Gastrocnemius medialis (tissue), 4 donors: ENCODE results near the gene MBD5. TPM values are rescaled to one million over a fixed set of nuclear protein-coding genes. Genes with fewer than 3 reads are reported as not detected.

ENCODE experiments used
- ATAC-seq, 2 donors: fragments of 150-250 bp; one replicate each; pipeline ENCODE4 v1.9.1; 2016
- DNase-seq, 2 donors: peaks; one replicate each; pipeline ENCODE4 v3.0.0-alpha.2; 2019
- H3K27ac ChIP-seq, 4 donors: fragments of 200-600 bp; sonication (generic); 1 replicate in 1 of 4; 2 replicates in 3 of 4; pipeline ENCODE4 v1.5.1; 2016 to 2018; ENCODE audit warnings: mild to moderate bottlenecking in 2 of 4, moderate library complexity in 1 of 4
- H3K27me3 ChIP-seq, 3 donors: fragments of 200-600 bp; sonication (generic) in 2 of 3; 1 replicate in 1 of 3; 2 replicates in 2 of 3; pipeline versions ENCODE4 v1.5.1 to v1.6.0; 2016 to 2019; ENCODE audit warnings: mild to moderate bottlenecking in 1 of 3, moderate library complexity in 1 of 3
- H3K36me3 ChIP-seq, 2 donors: fragments of 200-600 bp; sonication (generic) in 1 of 2; one replicate each; pipeline ENCODE4 v1.5.1; 2017 to 2018
- H3K4me1 ChIP-seq, 2 donors: fragments of 200-600 bp; sonication (generic) in 1 of 2; one replicate each; pipeline ENCODE4 v1.5.1; 2016 to 2017; ENCODE audit warnings: mild to moderate bottlenecking in 2 of 2
- H3K4me3 ChIP-seq, 4 donors: fragments of 200-600 bp; sonication (generic) in 3 of 4; 1 replicate in 1 of 4; 2 replicates in 3 of 4; pipeline ENCODE4 v1.5.1; 2016 to 2019; ENCODE audit warnings: mild to moderate bottlenecking in 2 of 4
- H3K9me3 ChIP-seq, 3 donors: fragments of 200-600 bp; sonication (generic) in 2 of 3; 1 replicate in 1 of 3; 2 replicates in 2 of 3; pipeline ENCODE4 v1.5.1; 2016 to 2019
- POLR2A ChIP-seq, 2 donors: fragments of 450-650 bp; IDR thresholded peaks; one replicate each; pipeline ENCODE4 v1.6.1; 2017; ENCODE audit warnings: antibody characterized with exemption in 2 of 2, mild to moderate bottlenecking in 2 of 2, moderate library complexity in 2 of 2
- in situ Hi-C, 4 donors: fragments of 200-750 bp; cut with MboI; loops; one replicate each; pipeline versions ENCODE4 v1.15.0 to v1.8.0; 2017; ENCODE audit warnings: low sequenced_read_pairs in 4 of 4
- intact Hi-C: fragments of 100-400 bp; cut with DNase I; formaldehyde crosslinking; loops from one replicate; pipeline ENCODE4 v1.15.1; 2023; ENCODE audit warnings: low total_unique reads
- total RNA-seq, 4 donors: library from RNA; depleted of rRNA; stranded (reverse); fragments of >200 nt; gene quantifications; one replicate each; pipeline versions ENCODE4 v1.1.0 to v1.2.3, GENCODE V29; 2016
- TF ChIP-seq, protein P1 (sequence below), 5 experiments: fragments of 450-650 bp in 3 of 5; fragments of 200-600 bp in 2 of 5; sonication (generic) in 2 of 5; IDR thresholded peaks in 4 of 5; conservative IDR thresholded peaks in 1 of 5; 1 replicate in 4 of 5; 2 replicates in 1 of 5; pipeline ENCODE4 v1.5.1; 2016 to 2019; ENCODE audit warnings: antibody characterized with exemption in 5 of 5, mild to moderate bottlenecking in 3 of 5, moderate library complexity in 3 of 5

MBD5 gene
- total RNA-seq, 4 donors from 2014 or later = 15.2 to 27.2 (median 15.5) TPM

DNA sequence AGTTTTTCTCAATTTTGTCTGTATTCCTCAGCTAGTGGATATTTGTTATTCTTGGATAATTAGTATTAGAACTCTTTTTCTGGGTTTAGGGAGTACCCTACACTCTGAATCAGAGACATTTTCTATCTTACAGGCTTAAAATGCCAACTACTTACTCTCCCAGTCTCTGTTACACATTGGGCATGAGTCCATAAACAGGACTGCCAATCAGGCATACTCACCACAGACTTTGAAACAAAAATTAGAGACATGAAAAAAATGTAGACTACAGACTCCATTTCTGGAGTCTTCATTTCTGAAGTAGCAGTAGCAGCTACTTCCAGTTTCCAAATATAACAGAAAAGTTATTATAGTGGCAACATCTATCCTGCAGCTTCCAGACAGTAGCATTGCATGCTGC, 279.7 kb downstream of the MBD5 start:
- peaks cover 0 to 7% of the 10 kb centered on the region in 2 donors for H3K4me1 ChIP-seq
- H3K27me3 ChIP-seq = no peaks in the 10 kb centered on the region
- intact Hi-C loops = no loop called here
- no peak overlapping the region for H3K27ac ChIP-seq
- TF ChIP-seq POLR2A (IDR thresholded peaks at IDR 0.05) = no peak
- TF ChIP-seq, protein P1, sequence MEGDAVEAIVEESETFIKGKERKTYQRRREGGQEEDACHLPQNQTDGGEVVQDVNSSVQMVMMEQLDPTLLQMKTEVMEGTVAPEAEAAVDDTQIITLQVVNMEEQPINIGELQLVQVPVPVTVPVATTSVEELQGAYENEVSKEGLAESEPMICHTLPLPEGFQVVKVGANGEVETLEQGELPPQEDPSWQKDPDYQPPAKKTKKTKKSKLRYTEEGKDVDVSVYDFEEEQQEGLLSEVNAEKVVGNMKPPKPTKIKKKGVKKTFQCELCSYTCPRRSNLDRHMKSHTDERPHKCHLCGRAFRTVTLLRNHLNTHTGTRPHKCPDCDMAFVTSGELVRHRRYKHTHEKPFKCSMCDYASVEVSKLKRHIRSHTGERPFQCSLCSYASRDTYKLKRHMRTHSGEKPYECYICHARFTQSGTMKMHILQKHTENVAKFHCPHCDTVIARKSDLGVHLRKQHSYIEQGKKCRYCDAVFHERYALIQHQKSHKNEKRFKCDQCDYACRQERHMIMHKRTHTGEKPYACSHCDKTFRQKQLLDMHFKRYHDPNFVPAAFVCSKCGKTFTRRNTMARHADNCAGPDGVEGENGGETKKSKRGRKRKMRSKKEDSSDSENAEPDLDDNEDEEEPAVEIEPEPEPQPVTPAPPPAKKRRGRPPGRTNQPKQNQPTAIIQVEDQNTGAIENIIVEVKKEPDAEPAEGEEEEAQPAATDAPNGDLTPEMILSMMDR (IDR thresholded peaks at IDR 0.05 in 4 of 5, conservative IDR thresholded peaks at IDR 0.05 in 1 of 5) = no peak
- H3K9me3 ChIP-seq = no peaks in the 10 kb centered on the region
- no peak overlapping the region for H3K4me3 ChIP-seq
- H3K36me3 ChIP-seq = no peaks in the 10 kb centered on the region
- ATAC-seq (no peak), DNase-seq (no peak)
- in situ Hi-C loops = no loop called here

DNA sequence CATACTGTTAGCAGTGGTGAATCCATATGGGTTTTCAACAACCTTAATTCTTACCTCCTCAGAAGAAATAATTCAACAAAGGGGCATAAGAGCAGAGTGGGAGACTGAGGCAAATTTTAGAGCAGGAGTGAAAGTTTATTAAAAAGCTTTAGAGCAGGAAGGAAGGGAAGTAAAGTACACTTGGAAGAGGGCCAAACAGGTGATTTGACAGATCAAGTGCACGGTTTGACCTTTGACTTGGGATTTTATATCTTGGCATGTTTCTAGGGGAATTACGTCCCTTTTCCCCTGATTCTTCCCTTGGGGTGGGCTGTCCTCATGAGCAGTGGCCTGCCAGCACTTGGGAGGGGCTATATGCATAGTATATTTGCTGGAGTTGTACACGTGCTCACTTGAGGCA, 280.5 kb downstream of the MBD5 start:
- H3K36me3 ChIP-seq = no peaks in the 10 kb centered on the region
- peaks cover 0 to 7% of the 10 kb centered on the region in 2 donors for H3K4me1 ChIP-seq
- intact Hi-C loops (no loop called here), in situ Hi-C loops (no loop called here)
- H3K4me3 ChIP-seq = no peak overlapping the region
- DNase-seq (no peak), ATAC-seq (no peak)
- H3K27me3 ChIP-seq = no peaks in the 10 kb centered on the region
- no peaks in the 10 kb centered on the region for H3K9me3 ChIP-seq
- TF ChIP-seq POLR2A (IDR thresholded peaks at IDR 0.05) = no peak
- TF ChIP-seq, protein P1 (IDR thresholded peaks at IDR 0.05 in 4 of 5, conservative IDR thresholded peaks at IDR 0.05 in 1 of 5) = no peak
- no peak overlapping the region for H3K27ac ChIP-seq

DNA sequence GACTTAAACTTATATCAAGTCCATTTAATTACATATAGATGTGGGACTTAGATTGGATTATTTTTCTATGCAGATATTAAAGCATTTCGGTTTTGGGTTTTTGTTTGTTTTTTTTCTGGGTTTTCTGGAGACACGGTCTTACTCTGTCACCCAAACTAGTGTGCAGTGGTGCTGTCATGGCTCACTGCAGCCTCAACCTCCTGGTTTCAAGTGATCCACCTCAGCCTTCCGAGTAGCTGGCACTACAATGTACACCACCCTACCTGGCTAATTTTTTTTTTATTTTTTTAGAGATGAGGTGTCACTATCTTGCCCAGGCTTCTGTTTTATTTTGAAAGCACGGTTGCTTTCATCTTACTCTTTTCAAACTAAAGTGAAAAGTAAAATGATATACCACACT, 281.6 kb downstream of the MBD5 start:
- Histone ChIP-seq H3K27me3 (no peaks in the 10 kb centered on the region), H3K9me3 (no peaks in the 10 kb centered on the region), H3K4me1 (peaks cover 0 to 7% of the 10 kb centered on the region in 2 donors), H3K4me3 (no peak overlapping the region), H3K36me3 (no peaks in the 10 kb centered on the region), H3K27ac (no peak overlapping the region)
- DNase-seq (no peak), ATAC-seq (no peak)
- intact Hi-C loops (no loop called here), in situ Hi-C loops (no loop called here)
- TF ChIP-seq POLR2A (IDR thresholded peaks at IDR 0.05) = no peak
- TF ChIP-seq, protein P1 (IDR thresholded peaks at IDR 0.05 in 4 of 5, conservative IDR thresholded peaks at IDR 0.05 in 1 of 5) = no peak

DNA sequence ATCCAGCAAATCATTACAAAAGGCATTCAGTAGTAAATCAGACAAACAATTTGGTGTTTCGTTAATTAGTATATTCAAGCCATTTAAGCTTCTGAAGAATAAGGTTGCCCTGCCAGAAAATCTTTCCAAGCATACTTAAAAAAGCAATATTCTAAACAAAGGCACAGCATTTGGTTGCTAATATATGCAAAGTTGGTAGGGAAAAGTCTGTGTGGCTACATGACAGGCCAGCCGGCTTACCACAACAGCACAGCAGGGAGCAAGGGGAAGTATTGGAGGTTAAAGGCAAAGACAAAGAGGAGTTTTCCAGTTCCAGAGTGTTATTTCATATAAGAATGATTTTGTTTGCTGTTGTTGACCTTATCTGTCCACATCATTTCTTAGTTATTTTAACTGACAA, 282.3 kb downstream of the MBD5 start:
- H3K4me3 ChIP-seq = no peak overlapping the region
- in situ Hi-C loops (no loop called here), intact Hi-C loops (no loop called here)
- TF ChIP-seq, protein P1 (IDR thresholded peaks at IDR 0.05 in 4 of 5, conservative IDR thresholded peaks at IDR 0.05 in 1 of 5) = no peak
- no peak for TF ChIP-seq POLR2A (IDR thresholded peaks at IDR 0.05)
- no peak overlapping the region for H3K27ac ChIP-seq
- H3K9me3 ChIP-seq = no peaks in the 10 kb centered on the region
- no peaks in the 10 kb centered on the region for H3K27me3 ChIP-seq
- ATAC-seq (no peak), DNase-seq (no peak)
- peaks cover 0 to 7% of the 10 kb centered on the region in 2 donors for H3K4me1 ChIP-seq
- no peaks in the 10 kb centered on the region for H3K36me3 ChIP-seq

DNA sequence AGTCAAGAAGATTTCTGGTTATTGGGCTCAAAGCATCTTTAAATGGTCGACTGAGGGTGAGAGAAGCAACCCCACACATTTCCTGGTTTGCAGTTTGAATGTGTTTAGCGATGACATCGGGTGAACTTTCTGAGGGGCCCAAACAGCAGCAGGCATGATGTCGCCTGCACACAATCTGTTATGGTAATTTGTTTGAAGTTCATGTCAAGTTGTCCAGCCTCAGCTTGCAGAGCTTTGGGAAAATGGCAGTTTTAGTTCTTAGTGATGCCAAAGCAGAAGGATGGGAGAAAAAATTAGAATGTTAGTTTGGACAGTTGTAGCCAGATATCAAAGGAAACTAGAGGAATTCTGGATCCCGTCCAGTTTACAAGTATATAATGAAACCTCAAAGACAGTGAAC, 284.6 kb downstream of the MBD5 start:
- H3K36me3 ChIP-seq = no peaks in the 10 kb centered on the region
- in situ Hi-C loops = no loop called here
- TF ChIP-seq, protein P1 (IDR thresholded peaks at IDR 0.05 in 4 of 5, conservative IDR thresholded peaks at IDR 0.05 in 1 of 5) = no peak
- TF ChIP-seq POLR2A (IDR thresholded peaks at IDR 0.05) = no peak
- intact Hi-C loops = no loop called here
- no peak for DNase-seq
- no peak overlapping the region for H3K27ac ChIP-seq
- H3K4me1 ChIP-seq = peaks cover 0 to 7% of the 10 kb centered on the region in 2 donors
- ATAC-seq = no peak
- H3K9me3 ChIP-seq = no peaks in the 10 kb centered on the region
- H3K27me3 ChIP-seq = no peaks in the 10 kb centered on the region
- H3K4me3 ChIP-seq = no peak overlapping the region
